Stimulated activated CD4-positive, alpha-beta T cell treated with anti-CD3 and anti-CD28 coated beads, TNF-alpha, amount 100 ng/mL, for 1 hour (primary cell): Measurements from ENCODE around the gene CYP2C8.
"Not testable (repeated sequence)": the region's sequence is repeated elsewhere in the genome, so short reads cannot be mapped to it uniquely, and the experiment has no call there.

Experiments used
- DNase-seq, 3 donors: peaks; one replicate each; pipeline ENCODE4 v3.0.0-alpha.2; 2020; ENCODE audit warnings: low read depth in 3 of 3, low spot score in 1 of 3

CYP2C8 gene

DNA sequence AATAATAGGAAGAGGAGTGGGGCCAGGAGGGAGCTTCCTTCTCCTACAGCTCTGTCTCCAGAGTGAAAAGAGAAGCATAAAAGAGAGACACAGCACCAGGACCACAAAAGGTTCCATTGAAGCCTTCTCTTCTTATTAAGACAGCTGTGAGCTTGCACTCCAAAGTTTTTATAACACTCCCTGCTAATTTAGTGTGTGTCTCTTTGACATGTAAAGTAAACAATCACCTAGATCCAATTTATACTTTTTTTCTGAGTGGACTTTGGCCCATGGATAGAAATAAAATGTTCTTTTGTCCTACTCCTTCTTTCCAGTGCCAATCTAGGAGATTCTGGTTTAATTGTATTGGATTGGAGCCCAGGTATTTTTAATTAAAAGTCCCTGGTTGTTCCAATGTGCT lies at the start of gene CYP2C8:
Gene CYP2C8, minus strand, starts transcription at position 212 of the 400 bp plus-strand sequence. Its CDS starts 95 bp downstream, at position 117.
- no peak for DNase-seq

DNA sequence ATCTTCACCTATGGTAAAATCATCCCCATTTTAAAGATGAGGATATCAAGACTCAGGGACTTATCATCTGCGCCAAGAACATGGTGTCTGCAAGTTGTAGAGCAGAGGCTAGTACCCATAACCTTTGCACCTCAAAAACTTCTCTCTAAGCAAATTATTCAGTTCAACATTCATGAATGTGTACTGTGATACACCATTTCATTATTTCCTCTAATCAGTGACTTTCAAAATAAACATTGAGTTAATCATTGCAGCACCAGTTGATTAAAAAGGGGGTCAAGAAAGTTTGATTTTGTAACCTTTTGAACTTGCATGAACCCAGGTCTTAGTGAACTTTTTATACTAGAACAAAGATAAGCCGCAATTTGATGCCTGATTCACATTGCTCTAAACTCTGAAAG lies 47.6 kb upstream of the CYP2C8 start:
- no peak for DNase-seq

DNA sequence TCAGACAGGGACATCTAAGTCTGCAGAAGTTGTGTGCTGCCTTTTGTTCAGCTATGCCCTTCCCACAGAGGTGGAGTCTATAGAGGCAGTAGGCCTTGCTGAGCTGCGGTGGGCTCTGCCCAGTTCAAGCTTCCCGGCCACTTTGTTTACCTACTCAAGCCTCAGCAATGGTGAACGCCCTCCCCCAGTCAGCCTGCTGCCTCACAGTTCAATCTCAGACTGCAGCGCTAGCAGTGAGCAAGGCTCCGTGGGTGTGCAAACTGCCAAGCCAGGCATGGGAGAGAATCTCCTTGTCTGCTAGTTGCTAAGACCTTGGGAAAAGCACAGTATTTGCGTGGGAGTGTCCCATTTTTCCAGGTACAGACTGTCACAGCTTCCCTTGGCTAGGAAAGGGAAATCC lies 41.5 kb upstream of the CYP2C8 start:
- DNase-seq: not testable (repeated sequence)

DNA sequence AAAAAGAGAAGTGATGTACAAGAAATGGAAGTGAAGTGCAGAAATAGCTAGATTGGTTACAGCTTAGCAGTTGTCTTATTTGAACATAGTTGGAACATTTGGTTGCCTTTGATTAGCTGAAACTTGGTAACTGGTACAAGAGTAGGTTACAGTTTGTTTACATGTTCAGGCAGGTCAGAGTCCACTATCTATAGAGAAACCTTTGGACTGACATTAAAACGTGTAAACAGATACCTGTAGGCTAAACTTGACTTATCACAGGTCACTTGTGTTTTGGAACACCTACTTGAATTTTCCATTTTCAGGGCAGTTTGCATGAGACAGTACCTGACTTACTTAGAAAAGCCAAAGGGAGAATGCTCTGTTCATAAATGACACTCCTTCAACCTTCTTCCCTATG lies 28.5 kb upstream of the CYP2C8 start:
- no peak for DNase-seq

DNA sequence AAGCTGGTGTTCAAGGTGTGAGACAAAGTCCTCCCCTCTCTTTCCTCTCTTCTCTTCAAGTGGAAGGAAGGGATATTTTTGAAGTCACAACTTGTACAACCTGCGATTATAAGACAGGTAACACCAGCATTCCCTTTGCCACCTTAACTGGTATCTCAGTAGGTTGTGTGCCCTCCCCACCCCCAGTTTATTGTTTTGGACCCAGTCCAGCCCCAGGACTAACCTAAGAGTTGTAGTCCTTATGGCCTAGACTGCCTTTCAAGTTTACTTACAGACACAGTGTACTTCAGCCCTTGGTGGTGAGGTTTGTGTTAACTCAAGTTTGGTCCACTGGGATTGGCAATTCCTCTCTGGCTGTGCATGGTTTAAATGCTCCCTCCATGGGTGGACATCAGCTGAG lies 26.8 kb upstream of the CYP2C8 start:
- no peak for DNase-seq

DNA sequence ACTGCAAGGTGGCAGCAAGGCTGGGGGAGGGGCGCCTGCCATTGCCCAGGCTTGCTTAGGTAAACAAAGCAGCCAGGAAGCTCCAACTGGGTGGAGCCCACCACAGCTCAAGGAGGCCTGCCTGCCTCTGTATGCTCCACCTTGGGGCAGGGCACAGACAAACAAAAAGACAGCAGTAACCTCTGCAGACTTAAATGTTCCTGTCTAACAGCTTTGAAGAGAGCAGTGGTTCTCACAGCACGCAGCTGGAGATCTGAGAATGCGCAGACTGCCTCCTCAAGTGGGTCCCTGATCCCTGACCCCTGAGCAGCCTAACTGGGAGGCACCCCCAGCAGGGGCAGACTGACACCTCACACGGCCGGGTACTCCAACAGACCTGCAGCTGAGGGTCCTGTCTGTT lies 10.3 kb upstream of the CYP2C8 start:
- DNase-seq: not testable (repeated sequence)

DNA sequence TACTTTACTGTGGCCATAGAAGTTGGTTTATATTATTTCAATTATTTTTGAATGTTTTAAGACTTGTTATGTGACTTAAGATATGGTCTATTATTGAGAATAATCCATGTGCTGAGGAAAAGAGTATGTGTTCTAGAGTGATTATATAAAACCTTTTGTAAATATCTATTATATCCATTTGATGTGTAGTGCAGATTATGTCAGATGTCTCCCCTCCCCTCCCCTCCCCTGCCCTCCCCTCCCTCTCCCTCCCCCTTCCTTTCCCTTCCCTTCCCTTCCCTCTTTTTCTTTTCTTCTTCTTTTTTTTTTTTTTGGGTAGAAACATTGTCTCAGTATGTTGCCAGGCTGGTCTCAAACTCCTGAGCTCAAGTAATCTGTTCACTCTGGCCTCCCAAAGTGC lies 8.3 kb upstream of the CYP2C8 start:
- no peak for DNase-seq

DNA sequence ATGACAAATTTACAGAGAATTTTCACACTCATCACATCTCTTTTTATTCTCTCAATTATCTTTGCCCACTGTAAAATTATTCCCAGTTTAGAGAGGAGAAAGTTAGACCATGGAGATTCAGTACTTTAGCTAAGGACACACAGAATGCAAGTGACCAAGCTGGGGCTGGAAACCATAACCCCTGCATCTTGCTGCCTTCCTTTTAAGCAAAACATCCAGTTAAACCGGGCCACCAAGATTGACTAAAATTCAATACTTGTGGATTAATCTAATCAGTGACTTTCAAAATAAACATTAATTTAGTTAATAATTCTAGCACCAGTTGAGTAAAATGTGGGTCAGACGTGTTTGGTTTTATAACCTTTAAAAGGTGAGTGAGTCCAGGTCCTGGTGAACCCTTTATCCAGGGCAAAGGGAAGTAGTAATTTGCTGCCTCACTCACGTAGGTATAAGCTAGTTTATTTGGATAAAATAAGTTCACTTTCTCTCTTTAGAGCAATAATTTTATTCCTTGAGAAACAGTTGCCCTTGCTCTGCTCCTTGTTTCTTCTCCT lies 1.9 kb upstream of the CYP2C8 start:
- DNase-seq: no peak

DNA sequence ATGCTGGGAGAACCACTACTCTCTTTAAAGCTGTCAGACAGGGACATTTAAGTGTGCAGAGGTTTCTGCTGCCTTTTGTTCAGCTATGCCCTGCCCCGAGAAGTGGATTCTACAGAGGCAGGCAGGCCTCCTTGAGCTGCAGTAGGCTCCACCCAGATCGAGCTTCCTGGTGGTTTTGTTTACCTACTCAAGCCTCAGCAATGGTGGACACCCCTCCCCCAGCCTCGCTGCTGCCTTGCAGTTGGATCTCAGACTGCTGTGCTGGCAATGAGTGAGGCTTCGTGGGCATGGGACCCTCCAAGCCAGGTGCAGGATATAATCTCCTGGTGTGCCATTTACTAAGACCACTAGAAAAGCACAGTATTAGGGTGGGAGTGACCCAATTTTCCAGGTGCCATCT lies 5.2 kb downstream of the CYP2C8 start:
- DNase-seq: not testable (repeated sequence)

DNA sequence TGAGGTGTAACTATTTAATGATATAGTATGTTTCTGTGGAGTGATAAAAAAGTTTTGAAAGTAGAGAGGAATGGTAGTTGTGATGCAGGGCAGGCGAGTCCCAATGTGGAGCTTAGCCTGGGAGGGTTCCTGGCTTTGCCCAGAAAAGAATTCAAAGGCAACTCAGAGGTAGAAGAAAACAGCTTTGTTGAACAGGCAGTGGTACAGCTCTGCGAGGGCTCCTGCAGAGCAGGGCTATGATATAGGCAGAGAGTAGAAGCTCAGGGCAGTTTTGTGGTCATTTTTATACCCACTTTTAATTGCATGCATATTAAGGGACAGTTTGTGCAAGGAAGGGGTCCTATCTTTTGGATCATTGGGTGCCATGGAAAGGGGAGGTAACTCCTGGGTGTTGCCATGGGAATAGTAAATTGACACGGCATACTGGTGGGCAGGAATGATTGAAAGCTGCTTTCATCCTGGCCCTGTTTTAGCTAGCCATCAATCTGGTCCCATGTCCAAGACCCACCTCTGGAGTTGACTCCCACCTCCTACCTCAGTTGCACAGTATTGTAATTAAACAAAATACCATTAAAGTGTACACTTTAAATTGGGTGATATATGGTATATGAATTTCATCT lies 12.4 kb downstream of the CYP2C8 start:
- DNase-seq: no peak

DNA sequence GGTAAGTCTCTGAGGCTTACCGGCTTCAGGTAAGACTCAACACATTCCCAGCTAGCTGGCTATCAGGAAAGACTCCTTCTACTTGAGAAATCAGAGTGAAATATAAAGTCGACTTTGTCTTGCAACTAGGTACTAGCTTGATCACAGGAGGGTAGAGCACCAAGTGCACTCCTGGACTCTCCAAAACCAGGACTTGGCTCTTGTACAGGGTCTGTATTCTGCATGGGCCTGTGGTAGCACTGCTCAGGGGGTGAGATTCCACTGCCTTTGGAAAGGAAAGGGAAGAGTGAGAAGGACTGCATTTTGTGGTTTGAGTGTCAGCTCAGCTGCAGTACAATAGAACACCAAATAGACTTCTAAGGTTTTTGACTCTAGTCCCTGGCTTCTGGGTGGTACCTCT lies 19.4 kb downstream of the CYP2C8 start:
- DNase-seq: no peak

DNA sequence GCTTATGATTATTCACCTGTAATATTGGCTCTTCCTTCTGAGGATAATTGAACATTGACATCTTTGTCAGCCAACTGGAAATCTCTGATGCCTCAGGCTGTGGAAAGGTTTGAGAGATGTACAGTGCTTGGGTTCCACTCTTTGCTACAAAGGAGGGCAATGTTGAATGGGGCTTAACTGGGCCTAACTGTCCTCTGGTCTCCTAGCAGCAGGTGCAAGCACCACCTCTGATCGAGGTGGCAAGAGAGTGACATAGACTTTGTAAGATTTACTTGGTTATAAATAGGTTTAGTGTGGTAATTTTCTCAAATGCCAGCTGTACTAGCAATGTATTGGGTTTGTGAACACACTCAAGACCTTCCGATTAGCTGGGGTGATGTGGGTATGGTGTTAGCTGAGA lies 21.1 kb downstream of the CYP2C8 start:
- DNase-seq: no peak

DNA sequence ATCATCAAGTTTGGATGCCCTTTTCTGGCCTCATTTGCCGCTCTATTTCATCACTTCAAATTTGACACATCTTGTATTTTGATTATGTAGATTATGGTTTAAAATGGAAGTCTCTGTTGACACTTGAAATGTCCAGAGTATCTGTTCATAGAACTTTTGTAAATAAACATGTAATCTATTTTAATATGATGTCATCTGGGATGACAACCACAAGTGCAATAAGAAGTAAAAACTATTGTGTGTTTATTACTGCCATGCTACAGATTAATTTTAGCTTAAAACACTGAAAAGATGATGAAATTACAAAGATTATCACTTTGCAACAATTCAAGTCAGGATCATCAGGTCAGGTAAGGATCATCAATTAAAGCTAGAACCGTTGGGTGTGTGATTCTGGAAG lies 30.0 kb downstream of the CYP2C8 start:
- DNase-seq: no peak

DNA sequence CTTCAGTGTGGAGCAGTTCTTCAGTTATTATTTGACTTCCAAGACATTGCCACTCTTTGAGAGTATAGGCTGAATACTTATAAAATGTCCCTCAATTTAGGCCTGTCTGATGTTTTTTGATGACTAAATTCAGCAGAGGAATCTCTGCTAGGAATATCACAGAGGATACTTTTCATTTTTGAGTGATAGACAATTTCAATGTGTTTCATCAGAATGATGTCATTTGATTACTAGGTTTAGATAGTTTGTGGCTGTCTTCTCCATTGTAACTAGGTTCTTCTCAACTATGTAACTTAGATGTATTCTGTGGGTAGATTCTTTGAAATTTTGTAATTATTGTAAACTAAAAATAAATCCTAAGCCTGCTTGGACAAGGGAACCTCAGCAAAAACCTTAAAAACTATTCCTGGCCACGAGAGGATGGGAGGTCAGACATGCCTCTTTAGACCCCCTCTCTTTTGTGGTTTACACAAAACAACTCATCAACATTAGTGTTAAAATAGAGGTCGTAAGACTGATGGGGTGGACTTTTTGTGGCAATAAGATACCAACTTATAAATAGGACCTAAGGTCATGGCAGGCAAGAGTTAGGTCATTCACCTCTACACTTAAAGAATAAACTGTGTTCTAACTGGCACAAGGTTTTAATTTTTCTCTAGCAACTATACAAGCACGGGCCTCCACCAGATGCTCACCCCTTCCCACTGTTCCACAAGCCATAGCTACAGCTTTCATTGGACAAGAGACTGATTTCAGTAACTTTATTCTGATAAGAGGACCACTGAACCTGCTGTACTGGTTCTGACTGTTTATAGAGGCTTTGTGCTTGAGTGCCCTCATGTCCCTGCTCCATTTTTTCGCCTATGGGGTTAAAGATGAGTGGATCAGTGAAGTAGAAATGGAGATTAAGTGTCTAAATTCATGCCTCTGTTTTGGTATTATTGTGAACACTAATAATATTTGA lies 33.7 kb downstream of the CYP2C8 start:
- no peak for DNase-seq

DNA sequence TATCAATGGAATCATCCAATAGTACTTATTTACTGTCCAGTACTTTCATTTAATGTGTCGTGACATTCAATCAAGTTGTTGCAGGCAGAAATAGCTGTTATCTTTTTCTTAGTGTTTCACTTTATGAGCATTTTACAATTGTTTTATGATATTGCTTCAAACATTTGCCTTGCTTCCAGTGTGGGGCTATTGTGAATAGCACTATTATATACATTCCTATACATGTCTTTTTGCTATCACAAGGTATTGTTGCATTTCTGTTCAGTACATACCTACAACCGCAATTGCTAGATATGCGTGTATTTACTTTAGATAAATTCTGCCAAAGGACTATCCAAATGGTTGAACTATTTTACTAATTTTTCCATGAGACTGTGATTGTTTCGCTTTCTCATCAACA lies 34.9 kb downstream of the CYP2C8 start:
- DNase-seq: no peak

DNA sequence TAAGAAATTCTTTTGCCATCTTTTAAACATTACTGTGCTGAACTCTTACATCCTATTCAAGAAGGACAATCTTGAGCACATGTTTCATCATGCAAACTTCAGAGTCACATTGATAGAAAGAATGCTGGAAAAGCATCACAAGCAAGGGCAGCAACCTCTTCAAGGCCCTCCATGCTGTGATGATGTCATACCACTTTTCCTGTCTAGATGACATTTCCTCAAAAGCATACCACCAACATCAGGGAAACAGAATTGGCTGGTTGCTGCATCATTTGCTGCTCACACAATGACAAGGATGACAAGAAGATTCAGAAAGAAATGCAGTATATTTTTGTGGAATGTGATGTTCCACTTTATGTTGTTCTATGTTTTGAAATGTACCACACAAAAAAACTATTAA lies 37.6 kb downstream of the CYP2C8 start:
- no peak for DNase-seq

DNA sequence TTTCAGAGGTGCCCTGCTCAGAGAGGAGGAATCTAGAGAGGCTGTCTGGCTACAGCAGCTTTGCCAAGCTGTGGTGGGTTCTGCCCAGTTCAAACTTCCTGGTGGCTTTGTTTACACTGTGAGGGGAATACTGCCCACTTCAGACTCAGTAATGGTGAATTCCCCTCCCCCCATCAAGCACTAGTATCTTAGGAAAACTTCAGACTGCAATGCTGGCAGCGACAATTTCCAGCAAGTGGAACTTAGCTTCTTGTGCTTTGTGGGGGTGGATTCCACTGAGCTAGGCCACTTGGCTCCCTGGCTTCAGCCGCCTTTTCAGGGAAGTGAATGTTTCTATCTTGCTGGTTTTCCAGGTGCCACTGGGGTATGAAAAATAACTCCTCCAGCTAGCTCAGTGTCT lies 42.8 kb downstream of the CYP2C8 start:
- DNase-seq: no peak

DNA sequence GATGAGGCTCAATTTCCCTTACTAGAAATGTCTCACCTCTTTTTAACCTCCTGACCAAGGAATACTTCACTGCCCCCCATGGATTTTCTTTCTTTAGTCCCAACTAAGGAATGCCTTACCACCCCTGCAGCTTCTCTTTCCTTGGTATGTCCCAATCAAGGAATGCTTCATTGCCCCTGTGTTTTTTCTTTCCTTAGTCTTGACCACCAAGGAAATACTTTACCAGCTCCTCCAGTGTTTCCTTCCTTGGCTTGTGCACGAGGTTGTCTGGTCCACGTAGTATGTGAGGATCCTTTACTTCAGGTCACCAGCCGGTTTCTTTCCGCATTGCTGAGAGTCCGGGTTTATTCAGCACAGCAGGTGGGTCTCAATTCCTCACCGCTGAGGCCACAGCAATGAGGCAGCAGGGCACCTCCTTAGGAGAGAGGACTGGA lies 71.5 kb downstream of the CYP2C8 start:
- DNase-seq: no peak

DNA sequence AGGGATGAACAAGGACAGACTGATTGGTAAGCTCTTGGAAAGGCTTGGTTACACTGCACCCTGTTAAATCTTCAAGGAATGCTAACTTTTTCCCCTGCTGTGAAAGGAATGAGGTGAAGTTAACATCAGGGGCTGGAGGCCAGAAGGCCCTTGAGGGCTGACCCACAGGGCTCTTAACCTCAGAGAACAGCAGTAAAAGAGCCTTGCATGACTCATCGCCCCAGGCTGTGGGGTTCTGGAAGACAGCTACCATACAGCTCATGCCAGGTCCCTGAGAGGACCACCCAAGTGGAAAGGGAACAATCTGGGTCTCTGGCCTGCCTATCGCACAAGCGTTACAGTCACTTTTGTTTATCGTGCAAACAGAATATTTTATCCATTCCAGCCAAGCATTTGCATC lies 76.5 kb downstream of the CYP2C8 start:
- DNase-seq: no peak

DNA sequence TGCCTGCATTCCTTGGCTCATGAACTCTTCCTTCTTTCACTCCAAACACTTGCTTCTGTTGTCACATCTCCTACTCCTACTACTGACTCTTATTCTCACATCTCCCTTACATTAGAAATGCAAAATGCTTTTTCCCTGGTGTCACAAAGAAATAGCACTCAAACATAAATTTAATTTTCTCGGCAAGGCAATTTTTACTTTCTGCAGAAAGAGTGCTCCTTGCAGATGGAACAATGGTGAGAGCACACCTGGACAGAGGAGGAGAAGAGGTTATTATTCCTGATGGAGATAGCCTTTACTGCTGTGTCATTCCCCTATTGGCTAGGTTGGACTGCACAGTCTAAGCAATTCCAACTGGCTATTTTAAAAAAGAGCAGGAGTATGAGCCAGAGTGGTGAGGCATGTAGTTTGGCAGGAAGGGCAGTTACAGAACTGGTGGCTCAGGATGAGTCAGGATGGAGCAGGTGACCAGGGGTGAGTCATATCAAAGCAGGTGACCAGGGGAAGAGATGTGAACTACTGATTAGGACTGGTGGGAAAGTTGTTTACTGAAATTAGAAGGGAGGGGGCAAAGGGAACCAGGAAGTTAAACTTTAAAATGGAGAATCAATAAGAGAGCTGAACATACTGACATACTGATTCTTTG lies 77.9 kb downstream of the CYP2C8 start:
- no peak for DNase-seq

DNA sequence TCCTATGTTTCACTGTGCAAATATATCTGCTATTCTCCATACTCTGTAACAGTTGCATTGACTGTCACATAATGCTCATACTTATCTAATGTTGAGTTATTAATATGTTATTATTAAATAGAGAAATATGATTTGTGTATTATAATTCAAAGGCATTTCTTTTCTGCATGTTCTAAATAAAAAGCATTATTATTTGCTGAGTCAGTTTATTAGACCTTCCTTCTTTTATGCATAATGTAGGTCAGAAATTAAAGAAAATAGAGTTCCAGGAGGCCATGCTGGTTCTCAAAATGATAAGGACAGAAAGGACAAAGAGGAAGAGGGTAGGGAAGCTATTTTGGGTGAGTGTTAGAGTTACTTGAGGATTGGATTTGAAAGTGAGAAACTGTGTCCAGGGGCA lies 80.1 kb downstream of the CYP2C8 start:
- no peak for DNase-seq
